AG08396 (cell line): ENCODE results near the gene PRRC2B.
"Not testable (repeated sequence)": the region's sequence is repeated elsewhere in the genome, so short reads cannot be mapped to it uniquely, and the experiment has no call there.

Source experiments
- DNase-seq: peaks from one replicate; pipeline ENCODE4 v3.0.0; 2012; ENCODE audit warnings: low spot score, mixed read lengths

Gene PRRC2B

DNA sequence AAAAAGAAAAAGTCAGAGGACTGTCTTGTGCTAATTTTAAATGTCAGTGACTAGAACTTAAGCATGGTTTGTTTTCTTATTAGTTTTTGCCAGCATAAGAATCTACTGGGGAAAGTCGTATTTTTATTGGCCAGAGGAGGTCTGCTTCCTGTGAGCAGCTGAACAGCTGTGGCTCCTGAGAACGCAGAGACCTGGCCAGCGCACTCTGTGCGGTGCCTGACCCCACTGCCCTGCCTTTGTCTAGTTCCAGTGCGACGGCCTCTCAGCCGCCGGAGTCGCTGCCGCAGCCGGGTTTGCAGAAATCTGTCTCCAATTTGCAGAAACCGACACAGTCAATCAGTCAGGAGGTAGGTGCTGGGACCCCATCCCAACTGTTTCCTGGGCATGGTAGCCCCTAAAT lies 42.5 kb downstream of the PRRC2B start:
- no peak for DNase-seq

DNA sequence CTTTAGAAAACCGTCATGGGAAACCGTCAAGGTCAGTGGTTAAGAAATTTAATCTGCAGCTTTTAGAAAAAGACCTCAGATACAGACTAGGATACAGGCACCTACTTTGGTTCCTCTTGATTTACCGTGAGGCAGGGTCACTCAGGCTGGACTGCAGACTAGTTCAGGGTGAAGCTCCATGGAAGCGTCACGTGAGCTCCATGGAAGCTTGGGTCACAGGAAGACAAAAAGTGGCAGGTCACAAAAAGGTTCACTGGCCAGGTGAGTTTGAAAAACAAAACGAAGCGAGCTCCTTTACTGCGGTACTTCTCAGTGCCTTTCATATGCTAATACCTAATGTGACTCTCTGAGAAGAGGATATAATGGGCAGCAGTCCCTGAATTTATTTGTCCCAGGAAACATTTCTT lies 43.0 kb downstream of the PRRC2B start:
- no peak for DNase-seq

DNA sequence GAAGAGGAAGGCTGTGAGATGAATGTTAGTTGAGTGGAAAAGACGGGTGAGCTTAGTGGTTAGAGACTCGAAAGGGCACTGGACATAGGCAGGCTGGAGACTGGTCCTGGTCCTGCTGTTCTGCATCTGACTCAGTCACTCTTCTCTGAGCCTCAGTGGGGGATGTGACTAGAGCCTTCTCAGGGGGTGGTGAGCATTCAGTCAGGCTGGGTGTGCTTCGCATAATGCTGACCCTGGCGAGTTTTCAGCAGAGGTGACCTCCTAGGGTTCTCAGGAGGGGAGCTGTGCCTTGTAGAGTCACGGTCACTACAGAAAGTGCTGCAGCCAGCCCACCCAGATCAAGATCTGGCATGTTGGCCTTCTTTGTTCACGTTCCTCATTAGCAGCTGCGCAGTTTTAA lies 44.3 kb downstream of the PRRC2B start:
- no peak for DNase-seq

DNA sequence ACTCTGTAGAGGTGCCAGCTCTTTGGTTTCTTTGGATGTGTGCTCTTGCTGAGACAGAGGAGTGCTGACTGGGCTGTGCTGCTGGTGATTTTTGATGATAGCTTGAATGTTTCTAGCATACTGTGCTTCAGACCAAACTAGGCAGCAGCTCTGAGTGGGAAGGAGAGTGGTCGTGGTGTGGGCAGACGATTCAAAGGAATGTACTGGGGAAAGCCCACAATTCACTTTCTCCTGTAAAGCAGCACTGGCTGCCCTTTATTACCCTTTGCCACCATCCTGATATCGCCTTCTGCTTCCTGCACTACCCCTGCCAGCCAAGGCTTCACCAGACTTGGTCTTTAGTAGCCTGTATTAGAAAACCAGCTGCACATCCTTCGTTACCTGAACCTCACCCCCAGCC lies 45.3 kb downstream of the PRRC2B start:
- no peak for DNase-seq

DNA sequence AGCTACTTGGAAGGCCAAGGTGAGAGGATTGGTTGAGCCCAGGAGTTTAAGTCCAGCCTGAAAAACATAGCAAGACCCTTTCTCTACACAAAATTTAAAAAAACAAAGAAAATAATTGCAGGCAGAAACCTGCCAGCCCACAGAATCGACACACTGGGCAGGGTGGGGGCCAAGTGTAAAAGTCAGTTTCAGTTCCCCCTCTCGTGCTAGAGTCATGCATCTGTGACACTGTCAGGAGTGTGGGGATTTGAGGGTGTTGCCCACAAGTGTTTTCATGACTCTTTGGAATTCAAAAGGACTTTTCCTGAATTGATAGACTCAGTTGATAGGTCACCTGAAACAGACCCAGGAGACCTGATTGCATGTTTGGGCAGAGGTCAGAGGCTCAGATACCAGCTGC lies 47.6 kb downstream of the PRRC2B start:
- DNase-seq, result no peak

DNA sequence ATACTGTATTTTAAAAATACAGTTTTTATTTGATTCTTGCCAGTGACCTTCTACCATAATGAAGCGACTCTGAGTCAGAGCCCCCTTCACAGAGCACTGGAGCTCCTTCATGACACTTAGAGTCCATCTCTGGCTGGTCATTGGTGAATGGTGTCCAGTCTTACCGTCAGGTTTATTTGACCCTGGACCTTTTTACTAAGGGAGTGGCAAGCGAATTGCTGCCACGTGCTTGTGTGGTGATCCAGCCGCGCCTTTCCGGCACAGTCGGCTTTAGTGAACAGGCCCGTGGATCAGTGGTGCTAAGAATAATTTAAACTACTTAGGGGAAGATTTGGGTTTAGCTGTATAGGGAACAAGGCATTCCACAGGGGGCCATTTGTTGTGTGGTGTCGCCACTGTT lies 48.5 kb downstream of the PRRC2B start:
- DNase-seq, result no peak

DNA sequence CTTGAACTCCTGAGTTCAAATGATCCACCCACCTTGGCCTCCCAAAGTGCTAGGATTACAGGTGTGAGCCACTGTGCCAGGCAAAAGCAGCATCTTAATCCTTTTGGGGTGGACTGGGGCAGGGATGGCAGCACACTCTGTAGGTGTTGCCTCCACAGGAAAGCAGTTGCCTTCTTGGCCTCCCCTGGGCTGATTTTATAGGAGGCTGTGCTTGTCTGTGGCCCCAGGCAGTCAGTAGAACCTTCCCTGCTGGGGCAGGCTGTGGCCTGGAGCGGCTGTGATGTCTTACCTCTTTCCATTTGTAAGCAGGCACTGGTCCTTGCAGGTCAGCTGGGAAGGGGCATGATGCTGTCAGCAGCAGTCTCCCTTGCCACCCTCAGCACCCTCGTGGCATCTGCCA lies 49.8 kb downstream of the PRRC2B start:
- DNase-seq, result no peak

DNA sequence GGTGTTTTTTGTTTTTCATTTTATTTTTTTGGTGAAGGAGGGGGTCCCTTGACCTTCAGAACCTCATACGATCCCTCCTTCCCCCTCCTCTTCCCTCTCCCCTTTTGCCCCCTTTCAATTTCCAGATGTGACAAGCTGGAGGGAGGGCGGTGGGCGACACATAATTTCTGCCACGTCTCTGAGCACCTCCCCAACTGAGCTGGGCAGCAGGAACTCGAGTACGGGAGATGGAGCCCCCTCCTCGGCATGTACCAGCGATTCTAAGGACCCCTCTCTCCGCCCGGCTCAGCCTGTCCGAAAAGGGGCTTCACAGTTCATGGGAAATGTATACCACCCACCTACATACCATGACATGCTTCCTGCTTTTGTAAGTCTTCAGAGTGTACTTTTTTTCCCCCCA lies 52.4 kb downstream of the PRRC2B start:
- no peak for DNase-seq

DNA sequence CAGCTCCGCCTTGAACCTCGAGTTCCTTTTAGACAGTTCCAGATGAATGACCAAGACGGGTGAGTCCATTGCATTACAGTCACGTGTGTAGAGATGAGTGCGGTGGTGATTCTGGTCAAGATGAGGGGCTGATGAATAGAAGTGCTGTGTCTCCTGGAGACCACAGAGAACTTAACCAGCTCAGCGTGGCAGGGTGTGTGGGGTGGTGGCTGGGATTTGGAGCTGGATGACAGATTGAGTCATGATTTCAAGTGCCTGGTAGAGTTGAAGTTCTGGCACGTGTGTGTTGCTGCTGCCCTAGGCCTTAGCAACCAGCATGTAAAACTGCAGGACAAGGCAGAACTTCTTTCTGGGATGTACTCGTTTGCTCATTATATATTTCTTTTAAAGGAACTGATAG lies 53.3 kb downstream of the PRRC2B start:
- no peak for DNase-seq

DNA sequence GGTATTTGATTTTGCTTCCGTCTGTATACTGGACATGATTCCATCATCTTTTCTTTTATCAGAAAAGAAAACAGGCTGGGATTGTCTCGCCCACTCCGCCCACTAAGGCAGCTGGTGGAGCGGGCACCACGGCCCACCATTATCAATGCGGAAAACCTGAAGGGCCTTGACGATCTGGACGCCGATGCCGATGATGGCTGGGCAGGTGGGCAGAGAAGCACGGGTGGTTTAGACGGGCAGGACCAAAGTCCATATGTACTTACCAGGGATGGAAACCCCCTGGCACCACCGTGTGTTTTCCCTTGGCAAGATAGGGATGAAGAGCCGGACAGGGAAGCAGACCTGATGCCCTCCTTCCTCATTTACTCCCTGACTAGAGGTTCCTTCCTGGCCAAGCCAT lies 53.7 kb downstream of the PRRC2B start:
- DNase-seq, result no peak

DNA sequence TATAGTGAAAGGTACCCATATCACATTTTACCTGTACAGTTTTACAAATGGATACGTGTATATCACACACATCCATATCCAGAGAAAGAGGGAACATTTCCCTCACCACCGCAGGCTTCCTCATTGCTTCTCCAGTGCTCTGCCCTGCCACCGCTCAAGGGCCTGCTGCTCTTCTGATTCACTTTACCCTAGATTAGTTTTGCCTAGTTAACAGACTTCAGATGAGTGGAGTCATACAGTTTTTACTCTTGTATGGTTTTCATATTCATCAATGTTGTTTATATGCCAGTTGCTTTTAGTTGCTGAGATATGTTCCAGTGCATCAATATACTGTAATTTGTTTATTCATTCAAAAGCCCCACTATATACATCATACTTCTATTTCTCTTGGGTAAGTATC lies 54.9 kb downstream of the PRRC2B start:
- DNase-seq, result no peak

DNA sequence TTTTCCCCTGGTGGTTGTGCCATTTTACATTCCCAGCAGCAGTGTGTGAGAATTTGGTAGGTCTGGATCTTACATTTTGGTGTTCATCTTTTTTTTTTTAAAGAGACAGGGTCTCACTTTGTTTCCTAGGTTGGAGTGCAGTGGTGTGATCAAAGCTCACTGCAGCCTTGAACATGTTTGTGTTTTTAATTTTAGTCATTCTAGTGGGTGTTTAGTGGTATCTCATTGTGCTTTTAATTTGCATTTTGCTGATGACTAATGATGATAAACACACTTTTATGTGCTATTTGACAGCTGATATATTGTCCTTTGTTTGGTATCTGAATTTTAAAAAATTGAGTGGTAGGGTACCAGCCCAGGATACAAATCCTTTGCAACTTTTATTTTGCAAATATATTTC lies 55.4 kb downstream of the PRRC2B start:
- no peak for DNase-seq

DNA sequence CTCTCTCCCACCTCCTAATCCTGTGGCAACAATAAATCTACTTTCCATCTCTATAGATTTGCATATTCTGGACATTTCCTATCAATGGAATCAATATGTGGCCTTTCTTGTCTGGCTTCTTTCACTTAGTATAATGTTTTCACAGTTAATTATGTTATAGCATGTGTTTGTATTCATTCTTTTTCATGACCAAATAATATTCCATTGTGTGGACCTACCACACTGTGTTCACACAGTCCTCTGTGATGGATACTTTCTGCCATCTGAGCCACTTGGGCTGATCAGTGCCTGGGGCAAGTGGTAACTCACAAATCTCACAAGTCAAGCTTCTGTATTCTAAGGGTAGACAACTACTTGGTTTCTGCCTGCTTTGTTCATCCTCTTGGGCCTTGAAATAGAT lies 60.1 kb downstream of the PRRC2B start:
- no peak for DNase-seq

DNA sequence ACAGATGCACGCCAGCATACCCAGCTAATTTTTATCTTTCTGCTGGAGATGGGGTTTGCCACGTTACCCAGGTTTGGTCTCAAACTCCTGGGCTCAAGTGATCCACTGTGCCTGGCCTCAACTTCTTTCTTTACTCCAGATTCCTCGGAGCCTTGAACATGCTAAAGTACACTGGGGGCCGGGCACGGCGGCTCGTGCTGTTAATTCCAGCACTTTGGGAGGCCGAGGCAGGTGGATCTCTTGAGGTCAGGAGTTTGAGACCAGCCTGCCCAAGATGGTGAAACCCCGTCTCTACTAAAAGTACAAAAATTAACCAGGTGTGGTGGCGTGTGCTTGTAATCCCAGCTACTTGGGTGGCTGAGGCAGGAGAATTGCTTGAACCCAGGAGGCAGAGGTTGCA lies 61.8 kb downstream of the PRRC2B start:
- DNase-seq, result not testable (repeated sequence)

DNA sequence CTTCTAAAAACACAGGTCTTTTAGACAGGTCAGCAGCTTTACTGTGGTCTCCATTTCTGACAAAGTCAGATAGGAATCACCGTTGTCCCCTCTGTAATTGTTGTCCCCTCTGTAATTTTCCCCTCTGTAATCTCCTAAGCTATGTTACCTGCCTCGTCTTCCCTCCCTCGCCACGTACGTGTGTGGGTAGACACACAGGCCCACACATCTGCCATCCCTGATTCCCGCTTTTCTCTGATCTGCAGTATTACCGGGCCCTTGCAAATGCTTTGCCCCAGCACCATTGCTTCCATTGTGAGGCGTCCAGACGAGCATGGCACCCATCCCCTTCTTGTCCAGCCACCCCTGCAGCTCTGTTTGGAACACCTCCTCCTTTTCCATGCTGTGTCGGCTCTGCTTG lies 63.9 kb downstream of the PRRC2B start:
- DNase-seq, result no peak

DNA sequence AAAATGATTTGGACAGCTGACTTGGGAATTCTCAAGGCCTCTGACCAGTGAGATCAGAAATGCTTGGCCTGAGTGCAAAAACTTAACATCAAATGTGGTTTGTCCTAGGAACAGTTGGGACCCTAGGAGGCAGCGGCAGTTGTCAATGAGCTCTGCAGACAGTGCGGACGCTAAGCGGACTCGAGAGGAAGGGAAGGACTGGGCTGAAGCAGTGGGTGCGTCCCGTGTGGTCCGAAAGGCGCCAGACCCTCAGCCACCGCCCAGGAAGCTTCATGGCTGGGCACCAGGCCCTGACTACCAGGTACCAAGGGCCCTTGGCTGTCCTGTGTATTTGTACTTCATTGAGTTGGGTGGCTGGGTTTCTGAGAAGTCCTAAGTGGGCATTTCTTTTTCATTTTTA lies 65.2 kb downstream of the PRRC2B start:
- no peak for DNase-seq

DNA sequence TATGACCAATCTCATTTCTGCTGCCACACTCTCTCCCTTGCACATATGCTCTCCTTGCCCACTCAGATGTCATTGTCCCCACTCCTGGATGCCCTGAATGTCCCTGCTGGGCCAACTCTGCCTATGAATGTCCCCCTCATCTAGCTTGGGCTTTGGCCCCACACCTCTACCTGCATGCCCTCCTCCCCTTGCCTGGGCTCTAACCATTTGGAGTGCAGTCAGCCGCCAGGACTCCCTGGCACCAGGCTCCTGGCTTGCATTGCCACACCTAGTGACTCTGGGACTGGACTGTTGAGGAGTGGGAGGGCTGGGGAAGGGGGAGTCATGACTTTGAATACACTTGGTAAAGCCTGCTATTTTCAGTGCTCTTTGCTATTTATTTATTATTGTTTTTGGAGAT lies 67.3 kb downstream of the PRRC2B start:
- DNase-seq, result no peak

DNA sequence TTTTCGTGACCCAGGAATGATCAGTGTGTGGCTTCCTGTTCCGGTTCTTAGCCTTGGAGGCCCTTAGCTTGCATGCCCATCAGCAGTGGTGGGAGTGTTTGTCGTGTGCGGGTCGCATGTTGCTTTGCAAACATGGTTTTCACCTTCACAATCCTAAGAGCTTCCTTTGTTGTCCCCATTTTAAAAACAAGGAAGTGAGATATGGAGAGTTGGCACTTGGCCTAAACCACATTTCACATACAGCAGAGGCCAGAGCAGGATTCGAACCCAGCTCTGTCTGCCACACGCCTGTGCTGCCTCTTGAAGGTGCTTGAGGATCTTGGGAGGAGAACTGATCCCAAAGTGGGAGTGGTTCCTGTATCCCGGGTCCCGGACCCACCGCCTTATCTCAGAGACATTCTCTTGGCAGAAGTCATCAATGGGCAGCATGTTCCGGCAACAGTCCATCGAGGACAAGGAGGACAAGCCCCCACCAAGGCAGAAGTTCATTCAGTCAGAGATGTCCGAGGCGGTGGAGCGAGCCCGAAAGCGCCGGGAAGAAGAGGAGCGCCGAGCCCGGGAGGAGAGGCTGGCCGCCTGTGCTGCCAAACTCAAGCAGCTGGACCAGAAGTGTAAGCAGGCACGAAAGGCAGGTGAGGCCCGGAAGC lies 70.6 kb downstream of the PRRC2B start:
- DNase-seq, result no peak

DNA sequence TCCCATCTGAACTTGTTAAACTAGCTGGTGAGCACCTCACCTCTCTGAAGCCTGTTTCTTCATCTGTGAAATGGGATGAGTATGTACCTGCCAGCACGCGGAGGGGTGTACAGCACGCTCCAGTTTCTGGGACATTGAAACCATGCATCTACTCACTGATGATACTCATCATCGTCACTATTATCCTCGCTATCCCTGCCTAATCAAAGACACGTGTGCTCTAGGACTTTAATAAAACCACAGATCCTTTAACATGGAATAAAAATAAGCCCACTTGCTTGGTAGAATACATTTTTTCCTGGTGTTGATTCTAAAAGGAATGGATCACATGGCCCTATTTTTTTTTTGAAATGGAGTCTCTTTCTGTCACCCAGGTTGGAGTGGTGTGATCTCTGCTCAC lies 71.5 kb downstream of the PRRC2B start:
- DNase-seq, result no peak

DNA sequence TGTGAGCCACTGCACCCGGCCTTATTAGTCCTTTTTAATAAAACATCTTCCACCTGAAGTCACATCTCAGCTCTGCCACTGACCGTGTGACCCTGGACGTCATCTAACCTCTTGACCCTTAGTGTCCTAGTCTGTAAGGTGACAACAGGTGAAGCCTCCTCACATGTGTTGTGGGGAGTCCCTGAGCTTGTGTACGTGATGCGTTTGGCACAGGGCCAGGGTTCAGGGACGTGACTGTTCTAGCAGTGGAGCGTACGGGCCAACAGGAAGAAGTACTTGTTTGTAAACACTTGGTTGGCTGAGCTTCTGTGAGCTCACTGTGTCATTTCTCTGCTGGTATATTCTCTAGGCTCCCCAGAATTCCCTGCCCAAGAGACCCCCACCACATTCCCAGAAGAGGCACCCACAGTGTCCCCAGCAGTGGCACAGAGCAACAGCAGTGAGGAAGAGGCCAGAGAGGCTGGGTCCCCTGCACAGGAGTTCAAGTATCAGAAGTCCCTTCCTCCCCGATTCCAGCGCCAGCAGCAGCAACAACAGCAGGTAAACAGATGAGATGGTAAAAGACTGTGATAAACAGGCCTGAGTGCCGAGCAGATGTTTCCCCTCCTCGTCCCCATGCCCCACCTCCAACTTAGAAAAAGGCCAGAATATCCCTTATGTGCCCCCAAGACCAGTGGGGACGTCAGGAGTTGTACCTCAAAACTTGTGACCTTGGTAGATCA lies 73.5 kb downstream of the PRRC2B start:
- DNase-seq, result no peak

DNA sequence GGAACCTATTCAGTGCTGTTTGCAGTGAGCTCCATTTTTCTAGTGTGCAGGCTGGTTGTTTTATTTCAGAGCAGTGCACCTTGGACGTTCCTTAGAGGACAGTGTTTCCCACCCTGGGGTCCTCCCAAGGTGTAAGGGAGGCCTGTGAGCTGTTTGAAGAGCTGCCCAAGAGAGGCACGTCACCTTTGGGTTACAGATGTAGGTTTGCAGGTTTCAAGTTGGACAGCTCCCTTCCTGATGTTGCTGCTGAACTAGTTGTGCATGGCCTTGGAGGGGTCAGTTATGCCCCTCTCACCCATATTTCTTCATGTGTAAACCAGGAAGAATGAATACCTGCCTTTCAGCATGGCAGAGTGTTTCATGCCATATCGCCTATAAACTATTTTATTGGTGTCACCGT lies 74.1 kb downstream of the PRRC2B start:
- no peak for DNase-seq

DNA sequence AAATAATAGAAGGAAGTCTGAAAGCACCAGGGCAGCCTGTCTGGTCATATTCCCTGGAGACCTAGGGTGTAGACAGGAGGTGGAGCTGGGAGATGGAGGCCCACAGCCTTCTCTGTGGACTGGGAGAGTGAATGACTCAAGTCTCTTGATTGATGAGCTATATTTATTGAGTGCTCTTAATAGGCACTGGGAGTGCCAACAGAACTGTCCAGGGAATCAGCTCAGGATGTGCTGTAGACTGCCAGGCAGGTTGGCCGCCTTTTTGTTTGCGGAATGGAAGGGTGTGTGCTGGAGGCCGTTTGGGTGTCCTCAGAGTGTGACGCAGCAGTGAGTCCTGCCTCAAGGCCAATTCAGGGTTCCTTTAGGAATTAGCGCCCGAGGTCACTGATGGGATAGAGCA lies 75.5 kb downstream of the PRRC2B start:
- no peak for DNase-seq

DNA sequence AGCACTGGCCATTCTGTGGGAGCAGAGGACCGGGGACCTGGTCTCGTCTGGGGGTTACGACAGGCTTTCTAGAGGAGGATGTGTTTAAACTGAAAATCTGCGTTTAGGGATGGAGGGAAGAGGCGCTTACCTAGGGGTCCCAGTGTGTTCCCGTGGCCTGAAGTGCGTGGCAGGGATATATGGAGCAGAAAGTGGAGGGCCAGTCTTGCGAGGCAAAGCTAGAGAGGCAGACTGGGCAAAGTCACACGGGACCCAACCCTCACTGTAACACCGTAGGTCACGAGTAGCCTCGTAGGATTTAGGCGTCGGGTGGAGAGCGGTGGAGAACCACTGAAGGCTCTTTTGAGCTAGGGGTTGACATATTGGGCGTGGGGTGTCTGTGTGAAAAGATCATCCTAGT lies 76.1 kb downstream of the PRRC2B start:
- DNase-seq, result no peak

DNA sequence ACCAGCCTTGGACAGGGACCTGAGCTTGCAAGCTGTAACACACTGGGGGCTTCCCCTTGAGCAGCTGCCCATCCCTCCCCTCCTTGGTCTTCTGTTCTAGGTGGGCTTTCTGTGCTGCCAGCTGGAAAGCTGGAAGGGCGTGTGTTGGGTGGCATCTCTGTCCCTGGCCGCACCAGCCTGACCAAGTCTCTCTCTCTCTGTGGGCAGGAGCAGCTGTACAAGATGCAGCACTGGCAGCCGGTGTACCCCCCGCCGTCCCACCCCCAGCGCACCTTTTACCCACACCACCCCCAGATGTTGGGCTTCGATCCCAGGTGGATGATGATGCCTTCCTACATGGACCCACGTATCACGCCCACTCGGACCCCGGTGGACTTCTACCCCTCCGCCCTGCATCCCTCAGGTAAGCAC lies 76.7 kb downstream of the PRRC2B start:
- no peak for DNase-seq
